OCI-M1 (cell line): ENCODE measurements around the gene DMBX1.

ENCODE experiments used
- DNase-seq: peaks from one replicate; lab custom pipeline; 2025; lab: John Stamatoyannopoulos, UW

DMBX1 gene

GRCh38 chr1:46489638-46490405, at the start of gene DMBX1:
TSS of gene DMBX1 (plus strand) at chr1:46489836. CDS start at chr1:46507011, 17,175 bp downstream.
- DNase-seq, result peak; percentile 7

GRCh38 chr1:46440478-46440877, 49.2 kb upstream of the DMBX1 start:
- no peak for DNase-seq

GRCh38 chr1:46442317-46443161, 47.1 kb upstream of the DMBX1 start:
- DNase-seq, result peak; percentile 97

- DNase-seq, result no peak
Observed at GRCh38 chr1:46444466-46444865, 45.2 kb upstream of the DMBX1 start.

- peak; percentile 9 for DNase-seq
Observed at GRCh38 chr1:46445773-46446256, 43.8 kb upstream of the DMBX1 start.

GRCh38 chr1:46446646-46447498, 42.8 kb upstream of the DMBX1 start:
- peak; percentile 85 for DNase-seq

GRCh38 chr1:46447499-46448108, 42.0 kb upstream of the DMBX1 start:
- DNase-seq, result no peak

GRCh38 chr1:46448109-46448911, 41.3 kb upstream of the DMBX1 start:
- no peak for DNase-seq

- DNase-seq, result peak; percentile 55
Observed at GRCh38 chr1:46449223-46450159, 40.1 kb upstream of the DMBX1 start.

- DNase-seq, result peak; percentile 19
Observed at GRCh38 chr1:46450160-46450517, 39.5 kb upstream of the DMBX1 start.

- DNase-seq, result no peak
Observed at GRCh38 chr1:46451948-46452930, 37.4 kb upstream of the DMBX1 start.

- DNase-seq, result no peak
Observed at GRCh38 chr1:46452931-46453325, 36.7 kb upstream of the DMBX1 start.

- DNase-seq, result no peak
Observed at GRCh38 chr1:46453449-46453848, 36.2 kb upstream of the DMBX1 start.

- no peak for DNase-seq
Observed at GRCh38 chr1:46455951-46456350, 33.7 kb upstream of the DMBX1 start.

- no peak for DNase-seq
Observed at GRCh38 chr1:46456411-46456963, 33.1 kb upstream of the DMBX1 start.

- no peak for DNase-seq
Observed at GRCh38 chr1:46457178-46457577, 32.5 kb upstream of the DMBX1 start.

- DNase-seq, result no peak
Observed at GRCh38 chr1:46458190-46458589, 31.4 kb upstream of the DMBX1 start.

- DNase-seq, result no peak
Observed at GRCh38 chr1:46458846-46459245, 30.8 kb upstream of the DMBX1 start.
